ENCODE measurements around the gene COPS7A. TPM values are rescaled to one million over a fixed set of nuclear protein-coding genes. Genes with fewer than 3 reads are reported as not detected.

Gene COPS7A, protein sequence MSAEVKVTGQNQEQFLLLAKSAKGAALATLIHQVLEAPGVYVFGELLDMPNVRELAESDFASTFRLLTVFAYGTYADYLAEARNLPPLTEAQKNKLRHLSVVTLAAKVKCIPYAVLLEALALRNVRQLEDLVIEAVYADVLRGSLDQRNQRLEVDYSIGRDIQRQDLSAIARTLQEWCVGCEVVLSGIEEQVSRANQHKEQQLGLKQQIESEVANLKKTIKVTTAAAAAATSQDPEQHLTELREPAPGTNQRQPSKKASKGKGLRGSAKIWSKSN
- polyA plus RNA-seq (ENCODE audit: insufficient read length): 61.9 TPM
- long read RNA-seq, donor 1, transcript COPS7A-215 (8 exons, 2,127 nt): major isoform, 12 of 29 reads
- long read RNA-seq, donor 1, partial matches to known transcripts: 5 of 29 reads
- long read RNA-seq, donor 1, other reads (novel, unspliced or antisense): 0 of 29 reads
- long read RNA-seq, donor 2, transcript COPS7A-215 (8 exons, 2,127 nt): major isoform, 10 of 181 reads
- long read RNA-seq, donor 2, partial matches to known transcripts: 157 of 181 reads
- long read RNA-seq, donor 2, other reads (novel, unspliced or antisense): 5 of 181 reads
- long read RNA-seq, donor 3, transcript COPS7A-215 (8 exons, 2,127 nt): major isoform, 9 of 18 reads
- long read RNA-seq, donor 3, partial matches to known transcripts: 5 of 18 reads
- long read RNA-seq, donor 3, other reads (novel, unspliced or antisense): 0 of 18 reads
- long read RNA-seq, donor 4: 0 reads
- long read RNA-seq, donor 5, transcript COPS7A-215 (8 exons, 2,127 nt): major isoform, 24 of 41 reads
- long read RNA-seq, donor 5, transcript COPS7A-210 (8 exons, 1,832 nt): minor isoform, 5 of 41 reads
- long read RNA-seq, donor 5, partial matches to known transcripts: 5 of 41 reads
- long read RNA-seq, donor 5, other reads (novel, unspliced or antisense): 0 of 41 reads
- long read RNA-seq, donor 6, transcript COPS7A-215 (8 exons, 2,127 nt): major isoform, 9 of 19 reads
- long read RNA-seq, donor 6, partial matches to known transcripts: 0 of 19 reads
- long read RNA-seq, donor 6, other reads (novel, unspliced or antisense): 0 of 19 reads
- long read RNA-seq, donor 7, transcript COPS7A-201 (8 exons, 1,721 nt): minor isoform, 5 of 78 reads
- long read RNA-seq, donor 7, transcript COPS7A-215 (8 exons, 2,127 nt): major isoform, 18 of 78 reads
- long read RNA-seq, donor 7, partial matches to known transcripts: 45 of 78 reads
- long read RNA-seq, donor 7, other reads (novel, unspliced or antisense): 0 of 78 reads
- long read RNA-seq, donor 8, partial matches to known transcripts: 0 of 4 reads
- long read RNA-seq, donor 8, other reads (novel, unspliced or antisense): 0 of 4 reads

DNA sequence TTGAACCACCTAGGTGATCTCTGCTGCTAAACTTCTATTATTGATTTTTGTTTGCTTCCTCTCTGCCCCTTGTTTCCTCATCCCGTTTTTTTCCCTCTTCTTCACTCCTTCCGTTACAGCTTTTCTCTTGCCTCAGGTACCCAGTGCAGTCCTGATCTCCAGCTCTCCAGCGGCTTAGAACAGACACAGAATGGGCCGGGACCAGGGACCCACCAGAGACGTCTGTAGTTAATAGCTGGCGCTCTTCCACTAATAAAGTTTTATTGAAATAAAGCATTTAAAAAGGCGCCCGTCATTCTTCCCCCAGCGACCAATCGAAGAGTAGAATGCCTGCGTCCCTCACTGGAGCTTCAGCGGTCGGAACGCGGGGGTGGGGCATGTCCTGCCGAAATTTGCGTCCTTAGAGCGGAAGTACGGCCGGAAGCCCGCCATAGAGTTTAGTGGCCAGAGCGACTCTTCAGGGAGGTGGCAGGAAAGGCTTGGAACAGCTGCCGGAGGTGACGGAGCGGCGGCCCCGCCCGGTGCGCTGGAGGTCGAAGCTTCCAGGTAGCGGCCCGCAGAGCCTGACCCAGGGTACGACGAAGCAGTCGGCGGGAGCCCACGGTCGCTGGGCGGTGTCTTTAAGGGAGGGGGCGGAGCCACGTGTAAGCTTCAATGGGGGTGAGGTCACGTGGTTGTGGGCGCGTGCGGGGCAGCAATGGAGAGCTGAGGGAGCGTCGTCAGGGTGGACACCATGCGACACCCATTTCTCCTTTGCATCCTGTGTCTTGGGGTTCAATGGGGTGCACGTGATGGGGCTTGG, at the start of gene COPS7A:
Gene COPS7A, plus strand, starts transcription at position 440 of the 802 bp plus-strand sequence. CDS start 611 bp downstream, outside the sequence.
- peak; percentile 97 for DNase-seq

DNA sequence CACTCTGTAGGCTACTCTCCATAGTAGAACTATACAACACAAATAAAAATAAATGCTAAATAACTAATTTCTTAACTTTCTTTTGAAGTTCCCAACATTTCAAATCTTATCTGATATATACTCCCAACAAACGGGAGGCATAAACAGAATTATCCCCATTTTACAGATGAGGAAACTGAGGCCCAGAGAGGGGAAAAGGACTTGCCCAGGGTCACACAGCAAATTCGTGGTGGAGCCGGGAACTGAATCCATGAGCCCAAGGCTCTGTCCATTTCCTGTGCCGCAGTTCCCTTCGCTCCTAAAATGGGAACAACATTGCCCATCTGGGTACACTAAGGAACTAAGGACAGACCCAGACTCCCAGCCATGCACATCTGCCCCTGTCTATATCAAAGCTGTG, 46.9 kb upstream of the COPS7A start:
- no peak for DNase-seq

DNA sequence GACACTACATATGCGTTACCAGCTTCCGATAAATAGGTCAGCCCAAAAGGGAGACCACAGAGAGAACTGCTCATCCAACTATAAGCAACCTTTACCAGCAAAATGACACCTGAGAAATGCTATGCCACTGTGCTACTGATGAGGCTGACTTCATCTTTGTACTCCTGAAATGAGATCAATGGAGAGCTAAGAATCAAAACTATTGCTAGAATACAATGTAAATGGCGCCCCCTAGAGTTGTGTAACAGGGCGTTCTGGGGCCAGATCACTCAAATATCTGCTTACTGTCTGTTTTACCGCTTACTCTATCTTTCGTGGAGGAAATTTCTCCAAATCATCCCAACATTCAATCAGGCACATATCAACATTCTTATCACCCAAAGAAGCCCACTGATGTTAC, 39.2 kb upstream of the COPS7A start:
- no peak for DNase-seq

DNA sequence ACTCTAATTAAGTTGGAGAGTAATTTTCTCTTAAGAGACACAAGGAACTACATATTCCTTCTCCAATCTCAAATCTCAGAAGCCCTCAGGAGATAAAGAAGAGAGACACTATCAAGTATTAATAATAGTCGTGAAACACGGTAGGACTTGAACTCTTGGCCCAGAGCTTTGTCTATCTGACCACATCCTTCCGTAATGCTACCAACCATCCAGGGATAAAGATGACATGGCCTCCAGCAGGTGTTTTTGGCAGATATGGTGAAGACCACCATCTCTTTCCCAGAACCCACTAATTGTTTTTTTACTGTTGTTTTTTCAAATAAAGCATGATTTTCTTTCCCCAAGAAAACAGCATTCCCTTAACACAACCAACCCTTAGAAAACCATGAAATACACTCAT, 38.0 kb upstream of the COPS7A start:
- DNase-seq: no peak

DNA sequence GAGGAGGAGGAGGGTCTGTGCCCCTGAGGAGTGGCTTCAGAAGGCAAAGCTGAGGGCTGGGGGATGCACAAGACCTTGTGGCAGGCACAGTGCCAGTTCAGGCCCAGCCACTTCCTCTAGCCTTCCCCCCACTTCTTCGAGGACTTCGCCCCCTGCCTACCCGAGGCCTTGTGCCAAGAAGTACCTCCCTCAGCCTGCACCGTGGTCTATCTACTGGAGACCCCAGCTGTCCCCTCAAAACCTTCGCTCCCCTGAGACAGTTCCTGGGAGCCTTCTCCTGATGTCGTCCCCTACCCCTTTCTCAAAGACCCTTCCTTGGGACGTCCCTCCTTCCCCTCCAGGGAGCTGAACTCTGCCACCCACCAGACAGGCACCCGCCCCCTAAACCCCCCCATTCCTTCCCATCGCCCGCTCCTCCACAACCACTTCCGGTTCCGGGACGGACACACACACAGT, 35.3 kb upstream of the COPS7A start:
- DNase-seq: peak; percentile 20

DNA sequence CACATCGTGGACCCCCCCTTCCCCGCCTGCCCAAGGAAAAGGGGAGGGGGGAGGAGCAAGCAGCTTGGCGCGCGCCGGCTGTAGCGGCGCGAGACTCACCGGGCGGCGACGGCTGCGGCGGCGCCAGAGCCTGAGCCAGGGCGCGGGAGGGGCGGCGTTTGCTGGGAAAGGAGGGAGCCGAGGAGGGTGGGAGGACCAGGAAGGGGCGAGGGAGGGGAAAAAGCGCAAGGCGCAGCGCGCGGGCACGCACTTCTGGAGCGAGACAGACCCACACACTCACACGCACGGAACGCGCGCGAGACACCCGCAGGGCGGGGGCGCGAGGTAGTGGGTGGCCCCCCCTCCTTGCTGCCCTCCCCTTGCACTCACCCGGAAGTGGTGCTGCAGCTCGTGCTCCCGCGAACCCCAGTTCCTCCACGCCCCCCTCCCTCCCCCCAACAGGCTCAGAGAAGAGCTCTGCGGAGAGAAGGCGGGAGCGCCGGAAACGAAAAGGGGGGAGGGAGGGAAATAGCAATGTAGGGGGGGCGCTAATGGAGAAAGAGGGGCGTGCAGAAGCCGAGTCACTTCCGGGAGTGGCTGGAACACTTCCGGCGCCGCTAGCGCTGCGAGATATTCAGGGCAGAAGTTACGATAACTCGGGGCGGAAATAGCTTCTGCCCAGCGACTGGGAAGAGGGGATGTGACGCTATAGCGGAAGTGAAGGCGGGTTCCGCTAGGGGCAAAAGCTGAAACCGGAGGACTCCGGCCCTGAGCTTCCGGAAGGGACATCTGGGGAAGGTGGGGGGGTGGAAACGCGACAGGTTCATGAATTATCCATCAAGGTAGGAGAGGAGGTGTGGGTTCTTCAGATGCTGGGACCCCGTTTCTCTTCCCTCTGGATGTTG, 34.6 kb upstream of the COPS7A start, which contains the start of gene ZNF384:
Gene ZNF384, minus strand, starts transcription at position 377 of the 884 bp plus-strand sequence. CDS start 9,855 bp downstream, outside the sequence.
- DNase-seq: peak; percentile 99

DNA sequence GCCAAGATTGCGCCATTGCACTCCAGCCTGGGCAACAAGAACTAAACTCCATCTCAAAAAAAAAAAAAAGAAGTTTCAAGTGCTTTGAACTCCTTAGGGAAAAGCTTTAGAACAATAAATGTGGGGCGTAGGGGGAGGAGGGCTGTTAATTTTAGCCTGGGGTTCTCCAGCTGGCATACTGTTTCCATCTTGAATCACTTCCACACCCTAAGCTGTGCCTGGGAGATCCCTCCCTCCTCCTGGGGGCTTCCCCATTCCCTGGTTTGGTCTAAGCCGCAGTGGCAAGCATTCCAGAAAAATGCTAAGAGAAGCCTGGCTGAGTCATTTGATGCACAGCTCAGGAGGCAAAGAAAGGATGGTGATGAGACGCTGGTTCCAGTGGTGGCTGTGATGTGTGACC, 32.4 kb upstream of the COPS7A start:
- DNase-seq: no peak

DNA sequence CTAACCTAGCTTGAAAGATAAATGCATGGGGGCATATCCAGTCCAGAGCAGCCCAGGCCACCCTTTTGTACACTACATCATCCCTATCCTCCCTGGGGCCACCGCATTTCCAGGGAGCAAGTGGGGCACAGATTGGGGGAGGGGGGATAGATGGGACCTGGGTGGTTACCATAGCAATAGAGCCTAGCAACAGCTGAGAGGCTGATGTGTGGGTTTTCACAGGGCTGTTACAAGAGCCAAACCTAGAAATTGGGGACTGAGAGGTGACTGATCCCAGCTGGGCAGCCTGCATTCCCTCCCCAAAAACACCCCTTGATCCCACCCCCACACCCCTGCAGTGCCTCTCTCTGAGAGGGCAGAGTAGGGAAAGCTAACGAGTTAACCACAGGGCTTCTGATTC, 31.0 kb upstream of the COPS7A start:
- DNase-seq: no peak

DNA sequence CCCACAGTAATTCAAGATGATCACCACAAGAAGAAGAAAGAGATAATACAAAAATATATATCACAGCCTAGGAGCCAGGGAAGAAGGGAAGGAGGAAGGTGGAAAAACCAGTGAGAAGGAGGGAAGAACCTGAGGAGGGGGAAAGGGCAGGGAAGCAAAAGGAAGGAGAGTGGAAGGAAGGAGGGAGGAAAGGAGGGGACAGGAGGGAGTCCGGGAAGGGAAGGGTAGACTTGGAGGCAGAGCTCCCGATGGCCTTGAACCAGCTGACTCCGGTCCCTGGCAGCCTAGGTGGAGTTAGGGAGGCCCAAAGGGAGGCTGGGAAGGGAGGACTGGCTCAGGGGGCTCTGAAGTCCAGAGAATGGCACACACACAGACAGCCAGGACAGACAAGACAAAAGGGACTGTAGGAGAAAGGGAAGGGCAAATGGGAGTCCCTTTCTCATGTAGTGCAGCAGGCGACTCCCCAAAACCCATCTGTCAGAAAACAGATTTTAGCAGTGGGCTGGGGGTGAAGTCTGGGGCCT, 30.0 kb upstream of the COPS7A start:
- DNase-seq: no peak

DNA sequence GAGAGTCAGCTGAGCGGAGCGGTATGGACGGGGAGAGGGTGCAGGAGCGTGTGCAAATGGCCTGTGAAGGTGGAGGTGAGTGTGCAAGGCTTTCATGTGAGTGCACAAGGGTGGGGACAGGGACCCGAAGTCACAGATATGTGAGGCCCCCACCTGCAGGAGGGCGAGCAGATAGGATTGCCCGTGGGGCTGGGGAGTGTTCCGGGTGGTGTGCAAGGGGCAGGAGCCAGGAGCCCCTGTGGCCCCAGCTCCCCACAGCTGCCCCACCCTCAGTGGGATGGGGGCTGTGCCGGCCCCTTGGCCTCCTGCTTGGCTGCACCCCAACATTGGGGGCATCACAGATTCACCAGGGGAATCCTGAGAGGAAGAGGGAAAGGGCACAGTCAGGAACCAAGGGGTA, 29.1 kb upstream of the COPS7A start:
- DNase-seq: no peak

DNA sequence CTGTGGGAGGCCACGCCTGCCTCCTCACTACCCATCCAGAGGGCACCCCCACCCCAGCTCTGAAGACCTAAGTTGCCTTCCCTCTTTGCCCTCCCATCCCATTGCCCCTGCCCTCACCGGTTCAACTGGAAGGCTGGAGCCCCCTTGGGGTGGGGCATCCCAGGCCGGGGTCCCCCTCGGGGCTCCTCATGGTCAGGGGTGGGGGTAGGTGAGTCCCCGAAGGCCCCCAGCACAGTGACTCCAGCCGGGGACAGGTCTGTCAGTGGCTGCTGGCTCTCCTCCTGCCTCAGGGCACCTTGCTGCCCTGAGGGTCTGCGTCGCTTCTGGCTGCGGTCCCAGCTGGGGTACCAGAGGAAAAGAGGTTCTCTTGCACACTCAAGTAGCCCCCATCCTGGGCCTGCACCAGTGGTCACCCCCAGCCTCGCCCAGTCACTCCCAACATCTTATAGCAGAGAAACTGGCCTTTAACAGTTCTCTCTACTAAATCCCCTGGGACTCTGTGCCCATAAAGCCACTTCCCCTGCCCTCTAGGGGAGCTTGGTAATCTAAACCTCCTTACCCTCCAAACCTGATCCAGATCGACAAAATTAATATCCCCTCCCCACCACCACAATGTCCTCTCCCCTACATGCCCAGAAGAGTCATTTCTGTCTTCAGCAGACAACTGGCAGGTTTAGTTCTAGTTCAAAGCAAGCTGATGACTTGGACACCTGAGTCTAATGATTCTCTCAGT, 28.4 kb upstream of the COPS7A start:
- DNase-seq: no peak

DNA sequence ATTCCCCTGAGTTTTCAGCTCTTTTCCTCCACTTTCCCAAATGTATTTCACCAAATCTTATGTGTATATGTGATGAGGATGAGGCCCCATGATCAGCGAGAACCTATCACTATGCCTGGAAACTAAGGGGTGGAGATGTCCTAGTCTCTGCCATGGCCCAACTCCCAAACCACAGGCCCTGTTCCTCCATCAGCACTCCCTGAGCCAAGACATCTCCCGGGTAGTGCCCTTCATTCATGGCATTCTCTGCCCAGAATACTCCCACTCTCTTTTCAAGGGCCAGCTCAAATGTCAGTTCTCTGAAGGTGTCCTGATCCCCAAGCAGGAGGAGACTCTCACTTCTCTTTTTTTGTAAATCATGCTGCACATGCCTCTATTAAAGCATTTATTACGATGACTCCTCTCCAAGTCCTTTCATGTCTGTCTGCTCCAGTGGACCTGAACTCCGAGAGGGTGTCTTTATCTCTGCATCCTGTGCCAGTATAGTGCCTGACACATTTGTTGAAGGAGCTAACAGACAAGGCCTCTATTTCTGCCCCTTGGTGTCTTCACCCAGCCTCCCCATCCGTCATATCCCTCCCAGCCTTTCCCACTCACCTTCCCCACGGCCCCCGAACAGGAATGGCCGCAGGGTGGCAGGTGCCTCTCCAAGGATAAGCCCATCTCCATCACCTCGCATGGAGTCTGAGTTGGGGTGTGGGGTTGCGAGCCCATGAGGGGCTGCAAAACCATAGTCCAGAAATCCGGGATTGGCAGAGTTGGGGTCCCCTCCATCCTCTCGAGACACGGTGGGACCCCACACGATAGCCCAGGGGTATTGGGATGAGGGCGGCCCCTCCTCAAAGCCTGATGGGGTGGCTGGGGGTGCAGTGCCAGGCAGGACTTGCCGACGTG, 26.9 kb upstream of the COPS7A start:
- peak; percentile 20 for DNase-seq

DNA sequence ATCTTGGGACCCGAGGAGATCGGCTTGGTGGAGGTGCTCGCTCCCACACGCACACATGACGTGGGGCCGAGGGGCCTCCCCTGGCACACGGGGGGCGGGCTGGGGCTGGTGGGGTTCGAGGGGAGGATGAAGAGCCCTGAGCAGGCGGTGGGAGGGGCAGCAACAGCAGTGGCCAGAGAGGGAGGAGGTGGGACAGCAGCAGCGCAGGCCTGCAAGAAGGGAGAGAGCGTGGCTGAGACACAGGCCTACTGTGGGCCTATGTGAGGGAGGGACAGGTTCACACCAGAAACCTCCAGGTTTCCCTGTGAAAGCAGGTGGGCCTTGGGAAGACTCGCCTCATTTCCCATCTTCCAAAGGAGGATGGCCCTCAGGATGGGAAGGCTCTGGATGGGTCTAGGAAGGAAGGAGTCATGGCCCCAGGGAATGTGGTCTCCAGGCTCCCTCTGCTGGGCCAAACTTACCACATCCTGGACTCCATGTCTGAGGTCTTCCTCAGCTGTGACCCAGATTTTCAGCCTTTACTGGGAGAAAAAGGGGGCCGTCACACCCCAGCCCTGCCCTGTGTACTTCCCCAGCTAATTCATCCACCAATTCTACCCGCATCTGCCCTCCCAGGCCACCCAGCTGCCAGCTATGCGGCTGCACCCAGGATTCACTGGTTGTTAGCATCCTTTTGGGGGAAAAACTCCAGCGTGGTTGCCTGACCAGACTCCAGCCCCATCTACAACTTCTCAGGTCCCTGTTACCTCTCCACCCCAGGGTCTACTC, 26.1 kb upstream of the COPS7A start:
- DNase-seq: peak; percentile 46

DNA sequence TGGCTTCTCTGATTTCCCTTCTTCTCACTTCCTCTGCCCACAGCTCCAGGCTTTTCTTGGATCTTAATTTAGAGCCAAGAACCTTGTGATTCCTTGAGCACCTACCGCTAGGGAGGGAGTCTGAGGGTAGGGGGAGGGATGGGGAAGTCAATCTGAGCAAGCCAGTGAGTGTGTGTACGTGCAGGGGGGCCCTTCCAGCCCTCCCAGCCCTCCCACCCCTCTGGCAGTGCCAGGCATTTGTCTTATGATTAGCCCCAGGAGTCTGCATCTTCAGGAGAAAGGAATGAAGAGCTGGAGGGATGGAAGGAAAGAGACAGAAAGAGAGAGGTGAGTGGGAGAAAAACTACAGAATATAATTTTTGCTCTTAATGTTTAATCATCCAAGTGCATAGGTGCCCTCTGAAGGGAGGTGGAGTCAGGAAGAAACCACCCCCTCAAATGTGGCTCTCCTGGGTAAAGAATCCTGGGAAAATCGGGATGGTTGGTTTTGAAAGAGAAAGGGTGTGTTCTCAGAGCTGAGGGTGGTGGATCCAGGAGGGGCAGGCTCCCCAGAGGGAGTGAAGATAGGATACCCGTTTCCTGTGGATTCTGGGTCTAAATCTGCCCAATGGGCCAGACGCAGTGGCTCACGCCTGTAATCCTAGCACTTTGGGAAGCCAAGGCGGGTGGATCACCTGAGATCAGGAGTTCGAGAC, 25.3 kb upstream of the COPS7A start:
- DNase-seq: no peak

DNA sequence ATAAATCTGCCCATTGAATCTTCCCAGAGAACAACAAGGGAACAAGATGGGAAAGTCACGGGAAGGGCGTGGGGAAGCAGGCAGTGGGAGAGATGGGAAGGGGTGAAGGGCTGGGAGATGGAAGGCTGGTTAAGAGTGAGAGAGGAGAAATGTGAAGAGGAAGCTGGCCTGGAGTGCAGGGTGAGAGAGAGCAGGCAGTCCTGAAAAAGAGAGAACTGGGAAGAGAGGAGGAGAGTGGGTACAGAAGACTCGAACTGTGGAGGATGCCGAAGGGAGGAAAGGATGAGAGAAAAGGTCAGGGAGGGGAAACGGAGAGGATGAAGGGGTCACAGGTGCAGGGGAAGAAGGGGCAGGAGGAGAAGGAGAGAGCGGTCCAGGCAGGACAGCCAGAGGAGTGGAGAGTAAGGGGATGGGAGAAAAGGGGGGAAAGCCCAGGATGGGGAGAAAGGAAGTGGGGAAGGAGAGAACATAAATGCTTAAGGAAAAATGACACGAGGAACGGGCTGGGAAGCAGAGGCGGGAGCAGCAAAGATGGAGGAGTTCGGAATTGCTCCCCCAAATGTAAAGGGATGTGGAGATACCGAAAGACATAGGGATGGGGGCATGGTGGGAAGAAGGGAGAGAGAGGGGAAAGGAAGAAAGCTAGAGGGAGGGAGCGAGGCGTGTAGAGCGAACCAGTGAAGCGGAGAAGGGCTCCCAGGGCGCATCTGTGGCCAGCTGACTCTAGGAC, 24.4 kb upstream of the COPS7A start:
- DNase-seq: no peak

Measured in left kidney (tissue), 8 donors.